ENCODE measurements around the gene L1CAM.

The L1CAM gene

DNA sequence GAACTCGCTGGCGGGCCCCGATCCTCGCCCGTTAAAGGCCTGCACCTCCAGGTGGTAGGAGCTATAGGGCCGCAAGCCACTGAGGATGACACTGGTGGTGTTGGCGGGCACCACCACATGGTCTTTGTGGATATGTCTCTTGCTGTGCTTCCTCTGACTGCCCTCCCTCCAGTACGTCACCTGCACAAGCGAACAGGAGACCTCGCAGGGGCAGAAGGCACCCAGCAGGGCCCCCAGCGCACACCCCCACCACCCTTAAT, 20.7 kb downstream of the L1CAM start:
- TF ChIP-seq, protein P1, sequence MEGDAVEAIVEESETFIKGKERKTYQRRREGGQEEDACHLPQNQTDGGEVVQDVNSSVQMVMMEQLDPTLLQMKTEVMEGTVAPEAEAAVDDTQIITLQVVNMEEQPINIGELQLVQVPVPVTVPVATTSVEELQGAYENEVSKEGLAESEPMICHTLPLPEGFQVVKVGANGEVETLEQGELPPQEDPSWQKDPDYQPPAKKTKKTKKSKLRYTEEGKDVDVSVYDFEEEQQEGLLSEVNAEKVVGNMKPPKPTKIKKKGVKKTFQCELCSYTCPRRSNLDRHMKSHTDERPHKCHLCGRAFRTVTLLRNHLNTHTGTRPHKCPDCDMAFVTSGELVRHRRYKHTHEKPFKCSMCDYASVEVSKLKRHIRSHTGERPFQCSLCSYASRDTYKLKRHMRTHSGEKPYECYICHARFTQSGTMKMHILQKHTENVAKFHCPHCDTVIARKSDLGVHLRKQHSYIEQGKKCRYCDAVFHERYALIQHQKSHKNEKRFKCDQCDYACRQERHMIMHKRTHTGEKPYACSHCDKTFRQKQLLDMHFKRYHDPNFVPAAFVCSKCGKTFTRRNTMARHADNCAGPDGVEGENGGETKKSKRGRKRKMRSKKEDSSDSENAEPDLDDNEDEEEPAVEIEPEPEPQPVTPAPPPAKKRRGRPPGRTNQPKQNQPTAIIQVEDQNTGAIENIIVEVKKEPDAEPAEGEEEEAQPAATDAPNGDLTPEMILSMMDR (IDR thresholded peaks at IDR 0.05; ENCODE audit: low read depth, low read length) = no peak
- H3K4me3 ChIP-seq (ENCODE audit: low read depth, low read length) = no peak overlapping the region
- in situ Hi-C loops (cut with HindIII; ENCODE audit: low sequenced_read_pairs) = no loop called here
- no peak for DNase-seq (ENCODE audit: low read depth, low spot score)

DNA sequence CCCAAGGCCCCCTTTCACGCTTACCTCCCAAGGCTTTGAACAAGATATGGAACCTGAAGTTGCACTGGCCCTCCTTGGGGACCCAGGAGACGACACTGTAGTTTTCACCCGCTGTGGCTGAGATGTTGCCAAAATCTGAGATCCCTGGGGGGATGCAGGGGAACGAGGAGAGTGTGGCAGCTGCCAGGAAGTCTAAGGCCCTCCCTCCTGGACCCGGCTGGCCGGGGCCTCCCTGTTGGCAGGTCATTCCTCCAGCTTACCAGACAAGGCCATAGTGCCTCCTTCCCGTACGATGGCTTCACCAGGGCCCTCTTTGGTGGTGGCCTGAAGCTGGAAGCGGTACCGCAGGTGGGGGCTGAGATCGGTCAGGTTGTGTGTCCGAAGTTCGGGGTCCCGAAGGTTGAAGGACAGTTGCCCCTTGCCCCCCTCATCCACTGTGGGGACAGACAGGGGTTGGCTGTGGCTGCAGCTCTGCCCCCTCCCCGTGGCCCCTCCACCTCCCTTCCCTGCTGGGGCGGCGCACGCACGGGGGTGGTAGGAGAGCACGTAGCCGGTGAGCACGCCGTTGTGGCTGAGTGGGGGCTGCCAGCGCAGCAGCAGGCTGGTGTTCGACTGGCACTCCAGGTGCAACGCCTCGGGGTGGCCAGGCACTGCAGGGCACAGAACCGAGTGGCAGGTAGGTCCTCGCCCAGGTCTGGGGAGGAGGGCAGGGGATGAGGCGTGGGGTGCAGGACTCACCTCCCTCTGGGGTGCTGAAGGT, 21.2 kb downstream of the L1CAM start:
- TF ChIP-seq, protein P1 (IDR thresholded peaks at IDR 0.05; ENCODE audit: low read depth, low read length) = no peak
- no peak overlapping the region for H3K4me3 ChIP-seq (ENCODE audit: low read depth, low read length)
- in situ Hi-C loops (cut with HindIII; ENCODE audit: low sequenced_read_pairs) = no loop called here
- DNase-seq (ENCODE audit: low read depth, low spot score) = no peak

DNA sequence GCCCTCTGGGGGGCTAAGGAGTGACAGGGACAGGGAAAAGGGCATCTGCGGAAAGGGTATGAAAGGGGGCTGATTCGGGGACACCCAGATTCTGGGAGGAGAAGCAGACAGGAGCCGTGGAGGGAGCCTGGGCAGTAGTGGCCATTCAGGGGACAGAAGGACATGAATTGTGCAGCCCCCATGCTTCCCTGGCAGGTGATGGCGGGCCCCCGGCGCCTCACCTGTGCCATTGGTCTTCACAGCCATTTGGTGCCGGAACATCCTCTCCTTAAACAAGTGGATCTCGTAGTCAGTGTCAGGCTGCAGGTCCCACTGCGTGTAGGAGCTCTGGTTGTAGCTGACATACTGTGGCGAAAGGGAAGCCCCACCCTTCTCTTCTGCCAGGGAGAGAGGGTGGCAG, 21.9 kb downstream of the L1CAM start:
- no peak overlapping the region for H3K4me3 ChIP-seq (ENCODE audit: low read depth, low read length)
- in situ Hi-C loops (cut with HindIII; ENCODE audit: low sequenced_read_pairs) = no loop called here
- DNase-seq (ENCODE audit: low read depth, low spot score) = no peak
- TF ChIP-seq, protein P1 (IDR thresholded peaks at IDR 0.05; ENCODE audit: low read depth, low read length) = no peak

DNA sequence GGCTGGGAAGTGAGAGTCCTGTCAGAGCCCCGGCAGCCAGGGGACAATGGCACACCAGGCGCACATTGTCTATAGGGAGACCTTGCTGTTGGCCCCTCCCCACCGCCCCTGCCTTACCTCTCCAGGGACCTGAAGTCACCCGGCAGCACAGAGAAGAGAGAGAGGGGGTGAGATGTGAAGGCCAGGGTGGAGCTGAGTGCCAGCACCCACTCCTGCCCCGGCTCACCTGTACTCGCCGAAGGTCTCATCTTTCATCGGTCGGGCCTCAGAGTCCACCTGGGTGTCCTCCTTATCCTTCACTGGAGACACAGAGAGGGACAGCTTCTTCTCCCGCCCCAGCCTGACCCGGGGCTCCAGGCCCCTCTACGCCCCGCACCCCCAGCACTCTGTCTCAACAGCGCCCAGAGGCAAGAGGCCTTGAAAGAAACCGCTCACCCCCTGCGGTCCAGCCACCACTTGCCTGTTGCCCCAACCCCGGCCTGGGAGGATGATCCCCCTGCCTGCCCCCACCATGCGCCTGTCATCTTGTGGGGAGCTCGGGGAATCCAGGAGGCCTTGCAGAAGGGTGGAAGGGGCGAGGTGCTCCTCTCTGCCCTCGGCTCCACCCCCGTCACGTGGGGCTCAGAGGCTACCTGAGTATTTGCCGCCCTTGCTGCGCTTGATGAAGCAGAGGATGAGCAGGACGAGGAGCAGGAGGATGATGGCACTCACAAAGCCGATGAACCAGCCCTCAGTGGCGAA, 22.6 kb downstream of the L1CAM start:
- no peak overlapping the region for H3K4me3 ChIP-seq (ENCODE audit: low read depth, low read length)
- in situ Hi-C loops (cut with HindIII; ENCODE audit: low sequenced_read_pairs) = no loop called here
- DNase-seq (ENCODE audit: low read depth, low spot score) = no peak
- TF ChIP-seq, protein P1 (IDR thresholded peaks at IDR 0.05; ENCODE audit: low read depth, low read length) = no peak

DNA sequence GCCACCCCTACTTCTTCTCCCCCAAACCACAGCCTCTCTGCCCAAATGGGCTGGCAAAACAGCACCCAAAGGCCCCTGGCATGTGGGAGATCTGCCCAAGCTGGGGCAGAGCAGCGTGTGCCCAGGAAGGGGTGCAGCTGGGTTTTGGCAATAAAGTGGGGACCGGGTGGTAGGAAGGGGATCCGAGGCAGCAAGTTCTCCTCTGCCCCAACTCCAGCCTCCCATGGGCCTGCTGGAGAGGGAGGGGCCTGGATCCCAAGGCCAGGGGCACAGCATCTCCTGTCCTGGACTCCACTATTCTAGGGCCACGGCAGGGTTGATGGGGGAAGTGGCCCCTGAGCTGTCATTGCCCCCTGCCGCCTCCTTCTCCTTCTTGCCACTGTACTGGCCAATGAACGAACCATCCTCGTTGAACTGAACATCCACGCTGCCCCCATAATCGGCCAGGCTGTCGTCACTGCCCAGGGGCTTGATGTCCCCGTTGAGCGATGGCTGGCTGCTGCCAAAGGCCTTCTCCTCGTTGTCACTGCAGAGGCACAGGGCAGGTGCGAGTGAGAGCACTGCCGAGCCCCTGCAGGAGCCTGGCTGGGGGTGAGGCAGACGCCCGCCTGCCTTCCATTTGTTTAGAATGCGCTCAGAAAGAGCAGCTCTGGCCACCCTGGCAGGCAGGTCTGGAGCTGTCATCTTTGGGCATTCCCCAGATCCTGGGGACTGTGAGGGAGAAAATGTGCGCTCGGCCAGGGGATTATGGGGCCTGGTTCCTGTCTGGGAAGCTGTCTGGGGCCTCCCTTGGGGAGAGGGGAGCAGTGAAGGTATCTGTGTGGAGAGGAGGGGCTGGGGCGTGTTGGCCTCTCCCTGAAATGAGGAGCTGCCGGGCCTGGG, 23.4 kb downstream of the L1CAM start:
- no peak overlapping the region for H3K4me3 ChIP-seq (ENCODE audit: low read depth, low read length)
- in situ Hi-C loops (cut with HindIII; ENCODE audit: low sequenced_read_pairs) = no loop called here
- TF ChIP-seq, protein P1 (IDR thresholded peaks at IDR 0.05; ENCODE audit: low read depth, low read length) = no peak
- no peak for DNase-seq (ENCODE audit: low read depth, low spot score)

DNA sequence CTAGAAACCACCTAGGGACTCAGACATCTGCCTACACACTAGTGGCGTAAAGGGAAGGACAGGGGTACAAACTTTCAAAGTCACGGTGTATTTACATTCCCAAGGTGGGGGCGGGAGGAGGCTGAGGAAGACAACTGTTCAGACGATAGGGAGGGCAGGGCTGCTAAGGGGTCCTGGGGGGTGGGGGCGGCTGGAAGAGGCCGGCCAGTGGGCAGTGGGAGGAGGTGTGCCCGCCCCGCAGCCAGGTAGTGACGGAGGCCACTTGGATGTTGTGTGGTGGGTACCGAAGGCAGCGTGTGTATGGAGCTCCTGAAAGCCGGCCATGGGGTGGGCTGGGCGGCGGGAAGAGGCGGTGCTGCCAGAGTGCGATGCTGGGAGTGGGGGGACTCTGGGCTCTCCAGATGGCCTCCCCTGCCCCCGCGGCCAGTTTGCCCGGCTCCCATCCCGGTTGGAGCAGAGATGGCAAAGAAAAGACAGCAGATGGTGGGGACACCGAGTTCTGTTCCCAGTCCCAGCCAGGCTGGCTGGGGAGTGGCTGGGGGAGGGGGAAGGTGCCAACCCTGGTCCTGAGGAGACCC, 24.2 kb downstream of the L1CAM start:
- no peak for DNase-seq (ENCODE audit: low read depth, low spot score)
- H3K4me3 ChIP-seq (ENCODE audit: low read depth, low read length) = no peak overlapping the region
- TF ChIP-seq, protein P1 (IDR thresholded peaks at IDR 0.05; ENCODE audit: low read depth, low read length) = no peak
- in situ Hi-C loops (cut with HindIII; ENCODE audit: low sequenced_read_pairs) = no loop called here

Data from astrocyte of the spinal cord (primary cell).